Vagina (tissue), 2 donors: ENCODE data around the gene TAGLN3.

Experiments used
- CTCF ChIP-seq, 3 experiments: fragments of 450-650 bp in 2 of 3; fragments of 200-600 bp in 1 of 3; sonication (generic) in 1 of 3; IDR thresholded peaks; one replicate each; pipeline ENCODE4 v1.5.1; 2017 to 2019; ENCODE audit warnings: antibody characterized with exemption in 3 of 3, mild to moderate bottlenecking in 2 of 3, moderate library complexity in 2 of 3
- POLR2A ChIP-seq, 2 donors: fragments of 450-650 bp; IDR thresholded peaks; one replicate each; pipeline ENCODE4 v1.6.1; 2017; ENCODE audit warnings: antibody characterized with exemption in 2 of 2, mild to moderate bottlenecking in 2 of 2, moderate library complexity in 2 of 2
- POLR2AphosphoS5 ChIP-seq, 2 donors: sonication (generic); formaldehyde crosslinking; IDR thresholded peaks; one replicate each; pipeline ENCODE4 v1.9.0; 2017; ENCODE audit warnings: antibody characterized with exemption in 2 of 2, mild to moderate bottlenecking in 2 of 2, low read depth in 1 of 2; ENCODE audit not compliant: insufficient read depth in 1 of 2

- TF ChIP-seq CTCF (IDR thresholded peaks at IDR 0.05) (no peak), POLR2A (IDR thresholded peaks at IDR 0.05) (no peak), POLR2AphosphoS5 (IDR thresholded peaks at IDR 0.05; ENCODE audit: insufficient read depth in 1 of 2, low read depth in 1 of 2) (no peak)
Observed at GRCh38 chr3:112018712-112019111, 20.0 kb downstream of the TAGLN3 start.
